ENCODE results near the gene KCNG2. TPM values are rescaled to one million over a fixed set of nuclear protein-coding genes. Genes with fewer than 3 reads are reported as not detected.

The KCNG2 gene
- total RNA-seq, 1 experiment from 2014 or later = not detected

GRCh38 chr18:79819064-79819967 lies 21.6 kb downstream of the KCNG2 start (continued):
- no peak for TF ChIP-seq ZBTB33 (IDR thresholded peaks at IDR 0.05; ENCODE audit: extremely low read depth, insufficient replicate concordance, low read length)
- no peak for TF ChIP-seq EGR1 (IDR thresholded peaks at IDR 0.05; ENCODE audit: low read depth)
- no peak for TF ChIP-seq SP1 (IDR thresholded peaks at IDR 0.05; ENCODE audit: low read depth)
- no peak for TF ChIP-seq SRF (IDR thresholded peaks at IDR 0.05; ENCODE audit: low read depth)
- no peak for TF ChIP-seq CBX3 (IDR thresholded peaks at IDR 0.05; ENCODE audit: low read depth)

GRCh38 chr18:79819968-79820351 lies 22.2 kb downstream of the KCNG2 start:
- Histone ChIP-seq H2AFZ (ENCODE audit: low read depth, low read length, poor library complexity, severe bottlenecking) (no peak overlapping the region), H3K79me2 (ENCODE audit: insufficient read depth, low read length) (no peaks in the 10 kb centered on the region), H3K4me1 (ENCODE audit: control insufficient read depth in 1 of 2, insufficient read depth in 2 of 2, low read length in 2 of 2) (peaks cover 0 to 5% of the 10 kb centered on the region in 2 experiments; a peak in 1 of 4 replicates), H4K20me1 (ENCODE audit: insufficient read depth) (no peaks in the 10 kb centered on the region), H3K4me3 (replicated peaks in 1 of 2; ENCODE audit: low read depth in 1 of 2, low read length in 2 of 2) (no peak overlapping the region), H3K27me3 (ENCODE audit: insufficient read depth, low read length) (peaks cover 6% of the 10 kb centered on the region; the same call in 1 of the 2 replicates), H3K27ac (ENCODE audit: low read depth, low read length) (no peak overlapping the region), H3K36me3 (ENCODE audit: control insufficient read depth in 1 of 2, insufficient read depth in 2 of 2, low read length in 2 of 2) (no peaks in the 10 kb centered on the region), H3K9ac (ENCODE audit: low read length) (no peak overlapping the region), H3K4me2 (ENCODE audit: low read length) (no peak overlapping the region), H3K9me3 (ENCODE audit: control insufficient read depth in 1 of 2, insufficient read depth in 1 of 2, low read depth in 1 of 2, low read length in 2 of 2) (no peaks in the 10 kb centered on the region), H3K9me2 (ENCODE audit: insufficient read depth) (no peaks in the 10 kb centered on the region)
- RAD21 ChIA-PET (ENCODE audit: low non-redundant PET in 1 of 2, low total read pairs in 2 of 2, uncharacterized antibody in 2 of 2, unreplicated experiment in 2 of 2) = no interaction called here
- intact Hi-C loops (cut with micrococcal nuclease) = loop anchor here (10.0 kb wide), 1 partner anchor 55 kb away; no protein-coding TSS in a partner anchor
- CTCF ChIA-PET = no interaction called here
- DNase-seq (ENCODE audit: low read depth, low spot score) (no peak), ATAC-seq (no peak)
- TF ChIP-seq ZFX (IDR thresholded peaks at IDR 0.05) (no peak), RAD21 (IDR thresholded peaks at IDR 0.05; ENCODE audit: low read depth) (no peak), CTCF (IDR thresholded peaks at IDR 0.05 in 2 of 3, conservative IDR thresholded peaks at IDR 0.05 in 1 of 3; ENCODE audit: borderline replicate concordance in 1 of 3, insufficient read depth in 1 of 3, low read depth in 2 of 3, low read length in 2 of 3) (no peak), POLR2AphosphoS5 (IDR thresholded peaks at IDR 0.05; ENCODE audit: low read depth, low read length) (no peak), ATF3 (IDR thresholded peaks at IDR 0.05) (no peak), CBX3 (IDR thresholded peaks at IDR 0.05; ENCODE audit: low read depth) (no peak), ZBTB33 (IDR thresholded peaks at IDR 0.05; ENCODE audit: extremely low read depth, insufficient replicate concordance, low read length) (no peak), SP1 (IDR thresholded peaks at IDR 0.05; ENCODE audit: low read depth) (no peak), REST (IDR thresholded peaks at IDR 0.05; ENCODE audit: low read depth) (no peak), YY1 (IDR thresholded peaks at IDR 0.05; ENCODE audit: extremely low read depth, insufficient replicate concordance, low read depth, low read length) (no peak)
- no TSS peak for BruUV-seq (replicated peaks)
- POLR2A ChIA-PET = no interaction called here

All from HCT116 (cell line).